GM19467 (cell line): ENCODE measurements around the gene FAM20A.

ENCODE experiments used
- ATAC-seq: cut with Tn5 transposase; IDR thresholded peaks from one replicate; pipeline ENCODE4 v1.9.1; 2021; ENCODE audit warnings: mild to moderate bottlenecking, moderate library complexity; ENCODE audit not compliant: unreplicated experiment

The FAM20A gene

GRCh38 chr17:68570526-68570925, 30.6 kb downstream of the FAM20A start:
- ATAC-seq, result no peak

DNA sequence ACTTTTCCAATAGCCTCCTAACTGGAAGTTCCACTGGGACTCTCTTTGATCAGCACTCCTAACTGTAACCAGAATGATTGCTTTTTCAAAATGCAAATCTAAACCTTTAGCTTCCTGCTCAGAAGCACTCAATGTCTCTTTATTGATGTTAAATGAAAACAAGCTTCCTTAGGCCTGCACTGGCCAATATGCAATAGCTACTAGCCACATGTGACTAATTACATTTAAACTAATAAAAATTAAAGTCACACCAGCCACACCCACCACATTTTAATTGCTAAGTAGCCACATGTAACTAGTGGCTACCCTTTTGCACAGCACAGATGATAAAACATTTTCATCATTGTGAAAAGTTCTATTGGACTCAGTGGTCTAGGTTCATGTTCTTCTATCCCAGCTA, 31.8 kb downstream of the FAM20A start:
- ATAC-seq, result no peak

- no peak for ATAC-seq
These were observed 32.6 kb downstream of the FAM20A start for GRCh38 chr17:68568581-68568980.

- no peak for ATAC-seq
These were observed 33.6 kb downstream of the FAM20A start for GRCh38 chr17:68567581-68567980.

DNA sequence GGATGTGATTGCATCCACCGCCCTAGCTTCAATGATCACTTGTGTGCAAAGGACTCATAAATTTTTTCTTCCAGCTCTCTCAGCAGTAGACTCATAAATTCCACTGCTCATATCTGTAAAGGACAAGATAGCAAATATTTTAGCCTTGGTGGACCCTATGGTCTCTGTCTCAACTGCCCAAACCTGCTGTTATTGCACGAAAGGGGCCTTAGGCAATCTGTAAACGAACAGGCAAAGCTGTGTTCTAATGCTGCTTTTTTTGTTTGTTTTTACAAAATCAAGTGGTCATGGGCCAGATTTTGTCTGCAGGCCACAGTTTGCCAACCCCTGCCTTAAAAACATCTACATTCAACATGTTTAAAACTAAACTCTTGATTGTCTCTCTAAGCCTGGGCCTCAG, 34.1 kb downstream of the FAM20A start:
- ATAC-seq, result no peak

- ATAC-seq, result no peak
These were observed 34.8 kb downstream of the FAM20A start for GRCh38 chr17:68566442-68566738.

GRCh38 chr17:68565661-68566441, 35.3 kb downstream of the FAM20A start:
- ATAC-seq, result no peak

DNA sequence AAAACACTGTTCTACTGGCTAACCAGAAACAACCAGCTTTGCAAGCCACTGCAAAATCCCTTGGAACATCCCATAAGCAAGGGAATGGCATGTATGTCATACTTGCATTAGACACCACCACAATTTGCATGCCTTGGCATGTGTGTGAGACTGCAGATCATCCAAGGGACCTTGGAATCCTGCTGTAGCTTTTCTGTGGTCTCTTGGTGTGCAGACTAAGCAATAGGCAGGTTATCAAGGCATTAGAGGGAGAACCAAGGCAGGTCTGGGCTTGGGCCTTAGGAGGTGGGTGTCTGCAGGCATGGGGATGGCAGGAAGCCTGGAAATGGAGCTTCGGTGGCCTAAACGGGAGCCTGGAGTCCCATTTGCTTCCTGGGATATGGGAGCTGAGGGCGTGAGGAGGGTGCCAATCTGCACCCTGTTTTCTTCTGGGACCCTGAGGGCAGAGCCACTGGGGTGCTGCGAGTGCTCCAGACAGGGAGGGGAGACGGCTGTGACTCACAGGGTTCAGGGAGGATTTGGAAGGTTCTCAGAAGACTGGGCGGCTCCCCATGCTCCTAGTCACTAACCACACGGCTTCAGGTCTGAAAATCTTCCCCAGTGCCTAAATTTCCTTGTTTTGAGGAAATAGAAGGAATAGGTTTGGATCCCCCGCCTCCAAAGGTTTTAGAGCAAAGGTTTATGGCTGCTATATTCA, 36.6 kb downstream of the FAM20A start:
- ATAC-seq, result no peak

DNA sequence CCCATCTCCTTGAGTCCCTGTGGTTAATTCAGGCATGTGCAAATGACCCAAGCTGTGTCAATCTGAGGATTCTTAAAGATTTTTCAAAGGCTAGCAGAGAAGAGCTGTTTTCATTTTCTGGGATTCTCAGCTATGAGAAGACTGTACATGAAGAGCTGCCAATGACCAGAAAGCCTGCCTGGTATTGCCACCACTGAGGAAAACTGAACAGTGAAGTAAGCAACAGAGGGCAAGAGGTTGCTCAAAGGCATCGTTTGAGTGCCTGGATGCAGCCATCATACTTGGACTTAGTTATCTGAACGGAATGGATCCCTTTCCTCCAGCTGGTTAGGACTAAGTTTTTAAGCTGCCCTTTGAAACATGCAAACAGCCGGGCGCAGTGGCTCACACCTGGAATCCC, 38.4 kb downstream of the FAM20A start:
- ATAC-seq, result no peak

DNA sequence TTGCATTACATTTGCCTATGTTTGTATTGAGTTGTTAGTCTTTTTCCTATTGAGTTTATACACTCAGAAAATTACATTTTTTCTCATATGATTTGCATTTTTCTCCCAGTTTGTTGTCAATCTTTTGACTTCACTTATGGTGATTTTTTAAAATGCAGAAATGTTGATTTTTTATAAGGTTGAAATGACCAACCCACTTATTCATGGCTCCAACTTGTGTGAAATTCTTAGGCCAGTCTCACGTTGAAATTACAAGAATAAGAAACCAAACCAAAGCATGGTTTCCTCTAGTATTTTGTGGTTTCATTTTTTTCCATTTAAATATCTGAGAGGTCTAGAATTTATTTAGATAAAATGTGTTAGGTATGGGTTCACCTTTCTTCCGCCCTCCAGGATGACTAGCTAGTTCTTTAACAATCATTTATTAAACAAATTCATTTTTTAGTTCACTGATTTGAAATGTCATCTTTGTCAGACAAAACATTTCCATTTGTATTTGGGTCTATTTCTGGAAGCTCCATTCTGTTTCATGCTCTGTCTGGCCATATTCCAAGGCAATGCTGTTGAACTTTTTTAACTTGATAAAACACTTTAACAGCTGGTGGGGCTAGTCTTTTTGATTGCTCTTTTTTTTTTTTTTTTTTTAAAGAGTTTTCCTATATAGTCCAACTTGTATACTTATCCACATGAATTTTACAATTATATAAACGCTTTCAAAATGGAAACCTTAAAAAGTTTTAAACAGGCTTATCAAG, 40.0 kb downstream of the FAM20A start:
- ATAC-seq, result no peak

- no peak for ATAC-seq
These were observed 41.9 kb downstream of the FAM20A start for GRCh38 chr17:68559316-68559715.

DNA sequence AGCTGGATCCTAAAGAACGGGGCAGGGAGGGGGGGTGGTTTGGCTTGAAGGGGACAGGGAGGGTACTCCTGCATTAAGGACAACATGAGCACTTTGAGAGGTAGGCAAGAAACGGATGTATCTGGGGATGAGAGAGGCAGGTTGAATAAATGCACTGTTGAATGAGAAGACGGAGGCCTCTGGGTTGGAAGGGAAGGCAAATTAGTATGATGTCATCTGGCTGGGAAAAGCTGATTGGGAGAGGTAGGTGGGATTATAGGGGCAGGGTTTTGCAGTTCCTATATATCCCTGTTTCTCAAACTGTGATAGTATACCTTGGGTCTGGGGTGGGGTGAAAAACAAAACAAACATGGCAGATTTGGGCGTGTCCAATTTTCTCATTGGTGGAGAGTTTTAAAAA, 44.6 kb downstream of the FAM20A start:
- ATAC-seq, result no peak

DNA sequence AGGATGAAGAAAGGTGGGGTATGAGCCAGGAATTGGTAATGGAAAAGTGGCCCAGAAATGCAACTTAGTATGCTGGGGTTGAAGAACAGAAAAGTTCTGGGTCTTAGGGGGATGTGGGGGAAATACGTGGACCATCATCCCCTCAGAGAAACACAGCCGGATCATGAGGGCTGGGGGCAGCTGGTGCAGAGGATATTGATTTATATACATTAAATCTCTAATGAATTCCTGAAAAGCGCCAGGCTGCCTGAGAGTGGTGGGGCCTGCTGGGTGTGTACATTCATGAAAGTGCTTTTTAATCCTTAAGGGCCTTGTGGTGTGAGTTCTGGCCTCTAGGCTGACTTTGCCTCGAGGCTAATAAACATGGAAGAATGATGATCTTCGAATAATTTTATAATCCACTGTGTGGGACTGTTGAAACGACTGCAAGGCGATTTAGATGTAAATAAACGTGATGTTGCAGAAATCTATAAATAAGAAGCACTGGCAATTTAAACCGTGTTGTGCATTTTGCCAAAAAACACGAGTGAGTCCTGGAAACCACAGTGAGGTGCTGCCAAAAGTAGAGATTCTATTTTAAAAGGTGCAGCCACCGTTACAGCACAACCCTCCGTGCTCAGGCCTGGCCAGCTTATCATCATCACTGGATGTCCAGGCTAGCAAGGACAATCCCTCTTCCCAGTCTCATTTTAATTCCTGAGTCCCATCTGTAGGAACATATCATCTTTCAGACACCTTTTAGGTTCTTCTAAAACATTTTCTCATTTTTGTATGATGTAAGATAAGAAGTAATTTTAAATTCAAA, 56.9 kb downstream of the FAM20A start:
- ATAC-seq, result no peak

DNA sequence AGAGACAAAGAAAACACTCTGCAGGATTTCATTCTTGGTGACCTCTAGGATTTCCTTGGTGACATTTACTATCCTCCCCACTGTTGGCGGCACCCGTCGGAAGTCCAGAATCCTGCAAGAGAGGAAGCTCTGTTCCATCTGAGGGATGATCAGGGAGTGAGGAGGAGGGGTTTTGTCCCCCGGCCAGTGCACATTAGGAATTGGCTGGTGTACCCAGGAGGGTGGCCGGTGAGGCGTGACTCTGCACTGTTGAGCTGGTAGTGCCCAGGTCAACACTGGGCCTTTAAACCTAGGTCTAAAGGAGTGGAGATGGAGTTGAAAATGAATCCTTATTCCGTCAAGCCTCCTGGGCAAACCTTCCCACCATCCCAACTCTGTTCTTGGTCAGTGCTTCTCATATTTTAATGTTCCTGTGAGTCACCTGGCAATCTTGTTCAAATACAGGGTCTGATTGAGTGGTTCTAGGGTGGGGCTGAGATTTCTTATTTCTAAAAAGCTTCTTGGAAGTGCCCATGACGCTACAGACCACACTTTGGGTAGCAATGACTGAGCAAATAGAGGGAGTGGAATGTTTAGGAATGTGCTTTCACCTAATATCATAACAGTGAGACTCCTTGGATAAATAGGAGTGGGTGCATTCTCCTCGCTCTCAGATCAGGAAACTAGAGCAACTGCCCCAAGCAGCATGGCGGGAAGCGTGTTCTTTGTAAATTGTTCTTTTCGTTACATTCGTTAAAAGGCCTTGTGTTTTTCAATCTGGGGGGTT, 58.3 kb downstream of the FAM20A start:
- ATAC-seq, result no peak

DNA sequence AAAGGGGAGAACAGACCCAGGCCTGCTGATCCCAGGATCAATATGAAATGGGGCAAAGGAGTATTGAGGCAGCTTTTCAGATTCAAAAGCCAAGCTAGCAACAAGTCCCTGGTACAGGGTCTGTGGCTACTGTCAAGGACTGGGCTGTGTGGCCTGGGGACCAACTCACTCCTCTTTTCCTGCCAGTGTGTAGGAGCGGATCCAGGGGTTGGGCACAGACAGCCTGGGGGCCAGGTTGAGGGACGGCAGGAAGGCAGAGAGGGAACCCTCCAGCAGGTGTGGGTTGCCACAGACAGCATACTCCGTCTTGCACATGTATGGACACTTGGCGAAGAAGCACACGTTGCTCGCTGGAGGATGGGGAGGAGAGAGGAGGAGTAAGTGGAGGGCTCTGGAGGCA, 59.4 kb downstream of the FAM20A start:
- no peak for ATAC-seq

DNA sequence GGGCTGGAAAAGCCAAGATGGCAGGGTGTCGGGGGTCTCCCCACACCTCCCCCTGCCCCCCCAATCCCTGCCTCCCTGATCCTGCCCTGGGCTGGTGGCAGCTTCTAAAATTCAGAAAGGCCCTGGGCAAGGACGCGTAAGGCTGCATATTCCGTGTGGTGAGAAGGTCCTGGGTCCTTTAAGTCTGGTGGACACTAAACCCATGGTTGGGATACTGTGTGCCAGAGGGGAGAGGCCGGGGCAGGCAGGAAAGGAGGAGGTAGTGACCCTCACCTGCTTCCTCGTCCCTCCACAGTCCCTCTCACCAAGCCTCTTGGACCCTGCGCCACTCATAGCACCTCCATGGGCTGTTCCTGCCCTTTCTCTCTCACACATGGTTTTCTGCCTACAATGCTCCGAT, 60.2 kb downstream of the FAM20A start:
- no peak for ATAC-seq

DNA sequence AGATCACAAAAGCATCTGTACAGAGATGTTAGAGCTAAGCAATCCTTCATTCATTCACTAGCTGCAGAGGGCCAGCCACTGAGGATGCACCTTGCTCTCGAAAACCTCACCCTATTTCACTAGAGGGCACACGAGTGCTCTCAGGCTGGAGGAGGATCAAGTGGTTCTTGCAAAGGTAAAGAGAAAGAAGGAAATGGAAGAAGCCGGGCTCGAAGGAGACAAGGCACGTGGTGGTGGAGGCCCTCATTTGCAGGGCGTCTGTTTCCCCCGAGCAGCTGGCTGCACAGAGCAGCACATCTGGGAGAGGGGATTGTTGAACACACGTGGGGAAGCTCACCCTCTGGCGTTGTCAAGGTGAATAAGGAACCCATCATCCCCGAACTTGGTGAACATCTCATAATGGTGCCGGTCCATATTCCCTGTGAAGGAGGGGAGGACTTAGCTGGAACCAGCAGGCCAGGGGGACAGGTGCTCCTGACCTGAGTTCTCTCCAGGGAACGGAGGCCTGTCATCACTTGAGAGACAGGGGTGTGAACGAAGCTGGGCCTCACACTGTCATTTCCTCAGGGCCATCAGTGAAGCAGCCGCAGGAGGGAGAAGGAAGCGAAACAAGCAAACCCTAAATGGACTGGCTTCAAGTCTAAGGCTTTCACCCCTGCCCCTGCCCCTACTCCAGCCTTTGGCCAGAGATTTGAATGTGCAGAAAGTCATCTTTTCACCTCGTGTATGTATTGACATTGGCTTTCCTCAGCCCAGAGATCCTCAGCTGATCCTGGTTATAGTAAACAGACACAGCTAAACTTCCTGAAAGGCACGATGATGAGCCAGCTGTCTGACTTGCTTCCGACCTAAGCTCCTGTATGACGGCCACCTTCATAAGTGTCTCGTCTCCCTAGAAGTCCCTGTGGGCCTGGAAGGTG, 61.4 kb downstream of the FAM20A start:
- no peak for ATAC-seq

DNA sequence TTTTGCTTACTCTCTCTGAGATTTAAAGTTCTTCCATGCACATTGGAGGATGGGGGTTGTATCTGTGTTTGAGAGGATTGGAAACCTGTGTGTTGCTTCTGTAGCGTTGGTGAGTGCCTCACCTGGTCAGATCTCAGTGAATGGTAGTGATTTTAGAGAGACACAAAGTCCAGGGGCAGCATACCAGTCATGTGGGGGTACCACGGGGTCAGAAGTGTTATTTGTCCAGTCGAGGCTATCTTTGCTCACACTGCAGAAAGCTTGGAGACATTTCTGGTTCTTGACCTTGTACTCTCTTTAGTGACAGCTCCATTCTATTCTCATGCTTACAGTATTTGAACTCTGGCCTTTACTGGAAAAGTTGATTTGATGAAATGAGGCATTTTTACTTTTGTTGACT, 65.2 kb downstream of the FAM20A start:
- no peak for ATAC-seq

DNA sequence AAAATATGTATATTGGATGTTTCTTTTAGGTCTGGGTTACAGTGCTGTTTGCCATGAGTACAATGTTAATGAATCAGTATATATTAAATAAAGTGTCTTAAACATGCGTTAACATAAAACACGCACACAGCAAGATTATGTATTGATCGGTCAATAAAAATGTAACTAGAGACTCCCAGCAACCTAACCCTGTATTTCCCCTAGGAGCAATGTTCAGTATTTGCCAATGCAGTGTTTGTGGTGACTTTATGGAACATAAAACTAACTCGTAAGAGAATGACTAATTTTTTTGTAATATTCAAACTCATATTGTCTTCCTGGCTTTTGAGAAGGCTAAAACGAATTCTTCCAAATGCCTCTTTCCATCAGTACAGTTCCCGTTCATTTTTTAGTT, 66.5 kb downstream of the FAM20A start:
- ATAC-seq, result no peak
